ENCODE measurements around the gene KCNK1.
"Not testable (repeated sequence)": the region's sequence is repeated elsewhere in the genome, so short reads cannot be mapped to it uniquely, and the experiment has no call there.

Gene KCNK1

DNA sequence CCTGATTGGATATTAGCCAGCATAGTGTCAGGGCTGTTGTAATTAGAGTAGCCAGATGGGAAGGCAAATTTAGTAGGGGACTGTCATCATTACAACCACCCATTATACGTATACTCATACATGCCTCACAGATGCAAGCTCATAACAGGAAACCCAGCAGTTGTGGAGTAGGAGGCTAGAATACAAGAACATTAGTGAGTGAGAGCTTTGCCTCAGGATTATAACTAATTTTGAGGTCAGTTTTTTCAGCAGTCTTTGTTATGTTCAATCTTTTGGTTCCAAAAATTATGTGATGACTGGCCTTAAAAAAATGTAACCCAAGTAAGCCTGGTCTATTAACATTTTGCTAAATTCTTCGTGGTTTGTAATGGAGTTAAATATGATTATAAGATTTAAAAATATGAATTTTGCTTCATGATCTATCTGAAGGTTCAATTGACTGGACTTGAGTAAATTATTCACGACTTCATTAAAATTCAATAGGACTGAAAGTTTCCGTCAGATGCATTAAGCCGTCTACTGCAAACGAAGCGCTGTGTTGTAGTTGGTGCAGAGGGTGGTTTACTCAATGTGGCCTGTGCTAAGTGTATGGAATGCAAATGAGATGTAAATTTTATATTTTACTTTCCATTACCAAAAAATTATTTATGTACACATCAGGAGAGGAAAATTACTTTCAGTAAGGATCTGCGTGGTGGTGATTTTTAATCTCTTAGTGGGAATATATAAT is 48.8 kb downstream of the KCNK1 start:
- FAIRE-seq (no peak), DNase-seq (ENCODE audit: extremely low spot score, insufficient read length, low read depth) (no peak)

DNA sequence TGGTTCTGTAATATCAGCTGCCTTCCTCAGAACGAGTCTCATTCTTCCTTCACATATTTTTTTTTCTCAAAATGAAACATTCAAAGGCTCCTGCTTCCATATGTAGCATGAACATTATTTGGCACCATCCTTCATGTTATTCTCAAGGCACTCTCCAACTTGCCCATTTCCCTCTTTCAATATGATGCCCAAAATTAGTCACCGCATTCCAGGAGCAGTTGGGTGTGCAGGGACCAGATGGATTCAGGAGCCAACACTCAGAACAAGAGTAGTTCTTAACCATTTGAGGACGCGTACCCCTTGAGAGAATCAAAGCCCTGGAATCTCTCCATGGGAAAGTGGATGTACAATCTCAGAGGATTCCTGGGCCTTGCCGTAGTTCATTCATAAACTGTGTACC is 50.3 kb downstream of the KCNK1 start:
- peak; percentile 12 for FAIRE-seq
- no peak for DNase-seq (ENCODE audit: extremely low spot score, insufficient read length, low read depth)

DNA sequence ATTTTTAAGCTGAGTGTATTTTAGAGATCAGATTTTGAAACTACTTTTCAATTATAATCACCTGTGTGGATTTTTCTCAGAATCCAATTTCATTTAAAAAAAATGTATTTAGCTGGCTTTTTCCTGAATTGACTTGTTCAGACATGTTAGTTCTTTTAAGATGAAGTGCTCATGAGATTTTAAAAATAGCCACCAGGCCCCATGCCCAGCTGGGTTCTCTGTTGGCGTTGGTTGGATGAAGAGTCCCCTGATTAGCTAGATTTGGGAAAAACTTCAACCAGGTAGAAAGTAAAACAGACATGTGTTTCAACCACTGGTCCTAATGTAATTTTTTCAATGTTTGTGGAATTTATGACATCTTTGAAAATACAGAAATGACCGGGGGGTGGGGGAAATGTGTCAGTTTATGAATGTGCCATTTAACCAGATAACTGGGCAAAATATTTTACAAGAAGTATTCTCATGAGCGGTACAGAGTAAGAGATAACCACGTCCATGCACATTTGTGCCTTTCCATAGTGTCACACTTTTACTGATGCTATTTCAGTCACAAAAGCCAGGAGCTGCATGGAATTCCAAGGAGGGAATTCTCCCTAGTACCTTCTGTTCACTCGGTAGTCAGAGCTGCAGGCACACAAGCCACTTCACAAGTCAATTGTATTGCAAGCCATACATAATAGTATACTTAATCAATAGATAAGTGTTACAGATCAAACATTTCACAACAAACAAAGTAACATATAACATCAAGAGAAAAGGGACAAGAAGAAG is 51.1 kb downstream of the KCNK1 start:
- no peak for FAIRE-seq

DNA sequence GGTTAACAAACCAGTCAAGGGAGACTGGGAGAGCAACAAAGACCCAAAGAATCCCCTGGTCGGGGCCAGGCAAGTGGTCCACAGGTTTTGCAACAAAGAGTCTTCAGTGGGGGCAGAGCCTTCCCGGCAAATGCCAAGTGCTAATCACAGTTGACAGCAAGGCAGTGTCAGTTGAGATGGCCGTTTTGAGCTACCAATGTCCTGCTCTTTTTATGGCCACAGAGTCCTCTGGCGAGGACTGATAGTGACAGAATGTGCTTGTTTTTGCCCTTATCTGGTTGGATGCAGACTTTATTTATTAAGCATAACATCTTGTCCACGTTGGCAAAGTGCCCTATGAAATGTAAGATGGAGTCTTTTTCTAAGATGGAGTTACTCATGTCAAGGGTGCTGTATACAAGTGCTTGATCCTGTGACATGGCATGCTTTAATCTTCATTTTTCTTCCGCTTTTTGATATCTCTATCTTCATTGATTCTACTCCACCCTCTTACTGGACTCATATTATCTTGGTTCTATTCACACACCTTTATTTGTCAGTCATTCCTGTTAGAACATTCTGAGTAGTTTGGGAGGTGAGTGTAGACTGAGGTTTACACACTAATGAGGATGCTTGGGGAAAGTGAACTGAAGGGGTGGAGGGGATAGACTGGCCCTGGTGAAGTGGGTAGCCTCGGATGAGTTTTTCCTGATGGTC is 51.8 kb downstream of the KCNK1 start:
- DNase-seq (ENCODE audit: extremely low spot score, insufficient read length, low read depth) (no peak), FAIRE-seq (no peak)

More for the DNA sequence above, 51.1 kb downstream of the KCNK1 start:
- DNase-seq (ENCODE audit: extremely low spot score, insufficient read length, low read depth) = no peak

DNA sequence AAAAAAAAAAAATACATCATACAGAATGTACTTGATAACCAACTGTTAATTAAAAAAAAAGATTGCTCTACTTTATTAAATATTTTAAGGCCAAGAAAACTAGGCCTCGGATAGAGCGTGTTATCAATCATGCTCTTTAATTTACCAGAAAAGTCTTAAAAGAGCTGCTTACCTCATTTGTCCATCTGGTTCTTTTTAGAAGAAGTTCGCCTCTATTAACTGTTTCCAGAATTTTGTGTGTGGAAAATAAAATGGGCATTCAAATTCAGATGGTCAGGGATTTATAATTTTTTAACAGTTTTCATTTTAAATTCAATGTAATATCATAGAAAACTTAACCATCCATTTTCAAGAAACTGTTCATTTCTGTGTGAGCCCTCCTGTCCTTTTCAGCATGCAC is 53.8 kb downstream of the KCNK1 start:
- DNase-seq (ENCODE audit: extremely low spot score, insufficient read length, low read depth) (no peak), FAIRE-seq (no peak)

DNA sequence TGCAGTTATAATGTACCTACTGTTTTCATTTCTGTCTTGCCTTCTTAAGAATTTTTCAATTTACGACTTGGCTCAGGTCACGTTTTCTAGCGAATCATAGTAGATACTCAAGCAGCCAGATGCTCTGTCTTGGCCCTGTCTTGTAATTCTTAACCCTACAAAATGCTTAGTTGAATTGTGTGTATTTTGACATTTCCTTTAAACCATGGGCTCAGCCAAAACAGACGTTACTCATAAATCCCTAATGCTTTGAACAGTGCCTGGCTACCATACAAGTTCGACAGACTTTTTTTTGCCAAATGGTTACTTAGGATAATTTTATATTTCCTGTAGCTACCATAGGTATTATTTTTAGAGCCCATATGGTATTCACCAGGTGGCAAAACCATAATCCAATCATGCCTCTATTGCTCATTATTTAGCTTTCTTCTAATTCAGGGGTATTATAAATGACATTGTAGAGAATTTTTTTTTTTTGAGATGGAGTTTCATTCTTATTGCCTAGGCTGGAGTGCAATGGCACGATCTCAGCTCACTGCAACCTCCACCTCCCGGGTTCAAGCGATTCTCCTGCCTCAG is 54.3 kb downstream of the KCNK1 start:
- no peak for DNase-seq (ENCODE audit: extremely low spot score, insufficient read length, low read depth)
- FAIRE-seq = no peak

DNA sequence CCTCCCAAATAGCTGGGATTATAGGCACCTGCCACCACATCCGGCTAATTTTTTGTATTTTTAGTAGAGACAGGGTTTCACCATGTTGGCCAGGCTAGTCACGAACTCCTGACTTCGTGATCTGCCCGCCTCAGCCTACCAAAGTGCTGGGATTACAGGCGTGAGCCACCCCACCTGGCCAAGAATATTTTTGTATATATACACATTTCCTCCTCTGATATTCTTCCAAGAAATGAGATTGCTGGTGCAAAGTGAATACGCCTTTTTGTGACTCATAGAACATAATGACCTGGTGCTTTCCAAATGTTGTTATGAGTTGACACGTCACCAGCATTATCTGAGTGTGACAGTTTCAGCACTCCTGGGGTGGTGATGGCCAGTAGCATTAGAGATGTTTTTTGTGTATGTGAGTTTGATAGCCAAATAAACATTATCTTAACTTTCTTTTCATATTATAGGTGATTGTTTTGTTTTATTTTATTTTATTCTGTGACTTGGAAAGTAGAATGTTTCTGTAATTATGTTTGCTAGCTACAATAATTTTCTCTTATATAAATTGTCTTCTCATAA is 54.9 kb downstream of the KCNK1 start:
- peak; percentile 20 for DNase-seq (ENCODE audit: extremely low spot score, insufficient read length, low read depth)
- FAIRE-seq = peak; percentile 75

DNA sequence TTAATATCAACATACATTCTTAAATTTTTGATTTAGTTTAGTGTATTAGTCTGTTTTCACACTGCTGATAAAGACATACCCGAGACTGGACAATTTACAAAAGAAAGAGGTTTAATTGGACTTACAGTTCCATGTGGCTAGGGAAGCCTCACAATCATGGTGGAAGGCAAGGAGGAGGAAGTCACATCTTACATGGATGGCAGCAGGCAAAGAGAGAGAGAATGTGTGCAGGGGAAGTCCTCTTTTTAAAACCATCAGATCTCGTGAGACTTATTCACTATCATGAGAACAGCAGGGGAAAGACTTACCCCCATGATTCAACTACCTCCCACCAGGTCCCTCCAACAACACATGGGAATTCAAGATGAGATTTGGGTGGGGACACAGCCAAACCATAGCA is 56.5 kb downstream of the KCNK1 start:
- not testable (repeated sequence) for DNase-seq (ENCODE audit: extremely low spot score, insufficient read length, low read depth); FAIRE-seq

DNA sequence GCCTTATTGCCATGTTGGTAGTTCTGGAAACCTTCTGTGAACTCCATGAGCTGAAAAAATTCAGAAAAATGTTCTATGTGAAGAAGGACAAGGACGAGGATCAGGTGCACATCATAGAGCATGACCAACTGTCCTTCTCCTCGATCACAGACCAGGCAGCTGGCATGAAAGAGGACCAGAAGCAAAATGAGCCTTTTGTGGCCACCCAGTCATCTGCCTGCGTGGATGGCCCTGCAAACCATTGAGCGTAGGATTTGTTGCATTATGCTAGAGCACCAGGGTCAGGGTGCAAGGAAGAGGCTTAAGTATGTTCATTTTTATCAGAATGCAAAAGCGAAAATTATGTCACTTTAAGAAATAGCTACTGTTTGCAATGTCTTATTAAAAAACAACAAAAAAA is 57.4 kb downstream of the KCNK1 start:
- no peak for DNase-seq (ENCODE audit: extremely low spot score, insufficient read length, low read depth)
- FAIRE-seq = peak; percentile 57

DNA sequence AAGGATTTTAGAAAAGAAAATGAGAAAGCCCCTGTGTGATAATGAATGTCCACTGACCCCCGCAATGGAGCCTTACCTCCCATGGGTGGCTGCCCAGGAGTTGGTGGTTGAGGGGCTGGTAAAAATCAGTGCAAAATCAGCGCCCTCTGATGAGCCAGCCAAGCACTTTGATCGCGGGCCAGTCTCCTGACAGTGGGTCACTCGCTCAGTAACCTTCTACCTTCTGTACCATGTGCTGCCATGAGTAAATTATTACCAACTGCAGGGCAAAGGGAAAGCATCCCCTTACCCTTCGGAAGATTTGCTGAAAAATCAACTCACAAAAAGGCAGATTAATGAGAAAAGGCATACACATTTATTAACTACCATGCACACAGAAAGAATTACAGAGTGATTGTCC is 58.8 kb downstream of the KCNK1 start:
- no peak for FAIRE-seq
- no peak for DNase-seq (ENCODE audit: extremely low spot score, insufficient read length, low read depth)

DNA sequence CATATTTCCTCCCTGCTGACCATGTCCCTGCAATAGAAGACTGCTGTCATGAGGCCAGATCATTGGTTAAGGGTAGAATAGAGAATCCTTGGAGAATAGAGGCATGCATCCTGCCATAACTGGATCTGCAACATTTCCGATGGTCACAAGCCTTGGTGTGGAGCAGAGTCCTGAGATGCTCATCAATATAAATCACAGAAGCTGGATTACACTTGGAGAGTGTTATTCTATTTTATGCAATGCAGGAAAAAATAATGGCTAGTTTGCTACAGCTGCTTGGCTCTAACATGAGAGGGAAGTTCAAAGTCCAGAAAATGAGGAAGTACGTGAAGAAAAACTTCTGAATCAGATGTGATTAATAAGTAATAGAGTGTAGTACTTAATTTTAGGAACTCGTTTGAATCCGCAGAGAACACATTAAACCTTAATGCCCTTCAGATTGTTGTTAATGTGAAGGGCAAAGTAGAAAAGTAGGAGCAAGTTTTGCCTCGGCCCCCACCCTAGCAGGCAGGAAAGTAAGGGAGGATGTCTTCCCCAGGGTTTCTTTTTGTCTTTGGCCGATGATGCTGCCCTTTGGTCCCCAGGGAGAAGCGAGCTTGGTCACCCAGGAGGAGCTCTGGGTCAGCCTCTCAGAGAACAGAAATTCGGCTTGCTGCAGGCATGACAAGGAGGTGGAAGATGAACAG is 59.5 kb downstream of the KCNK1 start:
- FAIRE-seq = peak; percentile 89
- DNase-seq (ENCODE audit: extremely low spot score, insufficient read length, low read depth) = peak; percentile 12

DNA sequence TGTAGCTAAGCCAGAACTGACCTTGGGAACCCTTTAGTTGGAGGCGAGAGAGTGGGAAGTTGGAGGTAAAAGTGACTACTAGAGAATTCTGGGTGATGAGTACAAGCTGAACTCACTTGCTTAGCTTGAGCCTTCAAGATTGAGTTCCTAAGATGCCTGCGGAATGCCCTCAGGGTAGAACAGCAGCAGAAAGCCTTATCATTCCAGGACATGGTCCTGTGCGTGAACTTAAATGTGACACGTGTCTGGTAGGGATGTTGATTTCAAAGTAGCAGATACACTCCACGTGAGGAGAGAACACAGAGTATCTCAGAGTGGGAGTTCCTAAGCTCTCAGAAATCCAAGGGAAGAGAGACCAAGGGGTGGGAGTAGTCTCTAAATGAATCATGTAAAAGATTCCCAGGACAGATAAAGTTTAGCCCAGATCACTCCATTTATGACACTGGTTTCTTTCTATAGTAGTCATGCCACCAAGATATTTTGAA is 60.1 kb downstream of the KCNK1 start:
- DNase-seq (ENCODE audit: extremely low spot score, insufficient read length, low read depth) (no peak), FAIRE-seq (no peak)

DNA sequence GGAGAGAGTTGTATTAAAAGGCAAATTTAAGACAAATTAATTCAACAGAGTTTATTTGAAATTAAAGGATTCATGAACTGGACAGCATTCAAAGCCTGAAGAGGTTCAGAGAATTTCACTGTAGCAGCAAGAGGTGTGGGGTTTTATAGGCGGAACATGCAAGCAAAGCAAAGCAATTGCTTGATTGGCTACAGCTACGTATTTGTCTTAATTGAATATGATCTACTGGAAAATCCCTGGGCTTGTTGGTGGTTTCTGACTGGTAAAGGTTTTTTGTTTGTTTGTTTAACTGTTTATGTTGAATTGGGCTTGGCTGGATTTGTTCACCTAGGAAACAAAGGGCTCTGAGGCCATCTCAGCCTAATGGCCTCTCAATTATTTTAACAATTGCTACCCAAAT is 61.5 kb downstream of the KCNK1 start:
- FAIRE-seq (no peak), DNase-seq (ENCODE audit: extremely low spot score, insufficient read length, low read depth) (no peak)

DNA sequence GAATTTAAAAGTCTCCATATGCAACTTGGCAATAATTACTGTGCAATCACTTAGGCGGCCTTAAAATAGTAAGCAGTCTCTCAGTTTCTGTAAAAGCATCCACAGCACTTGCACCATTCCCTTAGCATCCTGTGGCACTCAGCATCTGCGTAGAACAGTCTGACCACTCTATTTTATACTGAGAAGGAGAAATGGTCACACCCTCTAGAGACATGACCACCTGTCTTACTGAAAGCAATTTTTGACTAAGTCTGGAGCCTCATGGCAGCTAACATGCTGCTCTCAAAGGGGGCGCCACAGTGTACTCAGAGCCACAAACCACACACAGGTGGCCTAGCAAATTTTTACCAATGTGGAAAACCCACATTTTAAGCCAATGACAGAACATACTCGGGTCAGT is 62.0 kb downstream of the KCNK1 start:
- DNase-seq (ENCODE audit: extremely low spot score, insufficient read length, low read depth) (no peak), FAIRE-seq (peak; percentile 94)

DNA sequence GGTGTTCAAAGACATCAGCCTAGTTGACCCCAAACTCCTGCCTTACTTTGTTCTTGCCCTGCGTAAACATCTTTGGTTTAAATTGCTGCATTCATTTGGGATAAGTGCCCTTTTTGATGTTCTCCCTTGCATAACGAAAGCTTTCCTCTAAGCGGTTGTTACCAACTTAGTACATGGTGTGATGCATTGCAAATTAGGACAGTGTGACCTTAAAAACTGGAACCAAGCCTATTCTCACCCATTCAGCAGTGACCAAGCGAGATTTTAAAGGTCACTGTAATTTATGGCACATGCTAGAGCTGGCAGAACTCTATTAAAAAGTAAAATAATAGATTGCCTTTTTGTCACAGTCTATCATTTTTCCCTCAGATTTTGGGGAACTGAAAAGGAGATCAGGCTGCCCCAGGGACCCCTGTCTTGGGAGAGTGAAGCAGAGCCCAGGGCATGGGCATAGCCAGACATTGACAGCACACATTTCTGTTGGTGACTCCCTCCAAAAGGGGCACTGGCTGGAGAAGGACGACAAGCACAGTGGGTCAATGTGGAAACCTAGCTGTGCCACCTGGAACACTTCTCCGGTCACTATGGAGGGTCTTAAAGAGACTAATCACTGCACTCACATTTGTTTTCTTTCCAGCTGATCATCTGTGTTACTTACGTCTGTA is 63.9 kb downstream of the KCNK1 start:
- DNase-seq (ENCODE audit: extremely low spot score, insufficient read length, low read depth) (no peak), FAIRE-seq (peak; percentile 18)

DNA sequence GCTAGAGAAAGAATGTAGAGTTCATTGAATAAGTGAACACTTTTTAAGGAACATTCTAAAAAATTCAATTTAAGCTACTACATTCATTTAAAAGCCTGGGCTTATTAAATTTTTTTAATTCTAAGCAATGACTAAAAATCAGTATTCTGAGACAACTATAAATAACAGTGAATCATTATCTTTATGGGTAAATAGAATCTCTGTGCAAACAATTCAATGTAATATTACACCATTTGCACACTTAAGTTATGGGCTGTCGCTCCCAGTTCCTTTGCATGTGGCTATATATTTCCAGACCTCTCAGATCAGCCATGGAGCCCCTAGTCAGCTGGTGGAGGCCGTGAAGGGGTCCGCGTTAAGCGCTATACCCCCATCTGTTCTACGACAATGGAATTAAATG is 65.1 kb downstream of the KCNK1 start:
- DNase-seq (ENCODE audit: extremely low spot score, insufficient read length, low read depth) (no peak), FAIRE-seq (no peak)

DNA sequence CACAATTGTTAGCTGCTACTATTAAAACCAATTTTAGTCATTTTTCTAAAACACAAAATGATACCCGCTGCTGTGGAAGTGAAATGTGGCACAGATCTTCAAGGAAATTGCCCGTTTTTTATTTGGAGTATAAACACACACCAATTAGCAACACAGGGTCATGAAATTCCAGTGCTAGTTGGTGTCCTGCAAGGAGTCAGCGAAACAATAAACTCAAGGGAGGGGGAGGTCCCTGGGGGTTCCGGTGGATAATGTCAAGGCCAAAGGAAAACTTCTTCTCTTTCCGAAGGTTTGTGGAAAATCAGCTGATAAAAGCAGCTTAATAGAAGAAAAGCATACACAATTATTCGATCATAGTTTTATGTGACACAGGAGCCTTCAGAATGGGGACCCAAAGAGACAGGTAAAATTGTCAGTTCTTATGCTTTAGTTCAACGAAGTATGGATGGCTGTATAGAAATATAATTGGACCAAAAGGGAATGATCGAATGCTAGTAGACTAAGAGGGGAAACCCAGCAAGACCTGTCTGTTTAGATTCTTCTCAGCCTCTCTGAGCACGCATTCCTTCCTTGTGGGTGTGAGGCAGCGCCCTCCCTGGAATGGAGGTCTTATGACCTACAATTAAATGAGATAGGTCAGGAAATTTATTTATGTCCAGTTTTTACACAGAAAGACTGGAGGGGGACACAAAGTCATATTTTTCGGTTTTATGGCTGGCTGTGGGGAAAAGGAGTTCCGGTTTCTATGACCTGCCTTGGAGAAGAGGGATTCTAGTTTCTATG is 65.9 kb downstream of the KCNK1 start:
- FAIRE-seq = no peak
- DNase-seq (ENCODE audit: extremely low spot score, insufficient read length, low read depth) = no peak

DNA sequence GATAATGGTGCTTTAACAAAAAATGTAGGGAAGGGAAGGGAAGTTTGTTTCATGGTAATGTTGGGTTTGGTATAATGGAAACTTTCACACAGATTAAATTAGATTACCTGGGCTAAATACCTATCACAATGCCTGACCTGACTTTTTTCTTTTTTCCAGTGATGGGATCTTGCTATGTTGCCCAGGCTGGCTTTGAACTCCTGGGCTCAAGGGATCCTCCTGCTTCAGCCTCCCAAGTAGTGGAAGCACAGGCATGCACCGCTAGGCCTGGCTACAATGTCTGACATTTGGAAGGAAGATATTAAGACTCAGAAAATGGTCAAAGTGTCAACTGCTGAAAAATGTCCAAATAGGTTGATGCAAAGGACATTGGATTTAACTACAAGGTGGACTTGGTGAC is 67.4 kb downstream of the KCNK1 start:
- no peak for DNase-seq (ENCODE audit: extremely low spot score, insufficient read length, low read depth)
- no peak for FAIRE-seq
